Measurements from ENCODE around the gene CCDC81.

The CCDC81 gene

GRCh38 chr11:86383041-86383955 is 8.6 kb downstream of the CCDC81 start:
- no peak overlapping the region for H3K4me3 ChIP-seq (ENCODE audit: low read depth, low read length)
- ChIA-PET POLR2A (no interaction called here), CTCF (interaction anchor here (1.0 to 1.8 kb wide), 3 partner anchors 9 to 12 kb away, joined by 3 to 4 read pairs (median 3); no protein-coding TSS in a partner anchor)
- DNase-seq (ENCODE audit: low read depth, low spot score) = no peak
- TF ChIP-seq, protein P1, sequence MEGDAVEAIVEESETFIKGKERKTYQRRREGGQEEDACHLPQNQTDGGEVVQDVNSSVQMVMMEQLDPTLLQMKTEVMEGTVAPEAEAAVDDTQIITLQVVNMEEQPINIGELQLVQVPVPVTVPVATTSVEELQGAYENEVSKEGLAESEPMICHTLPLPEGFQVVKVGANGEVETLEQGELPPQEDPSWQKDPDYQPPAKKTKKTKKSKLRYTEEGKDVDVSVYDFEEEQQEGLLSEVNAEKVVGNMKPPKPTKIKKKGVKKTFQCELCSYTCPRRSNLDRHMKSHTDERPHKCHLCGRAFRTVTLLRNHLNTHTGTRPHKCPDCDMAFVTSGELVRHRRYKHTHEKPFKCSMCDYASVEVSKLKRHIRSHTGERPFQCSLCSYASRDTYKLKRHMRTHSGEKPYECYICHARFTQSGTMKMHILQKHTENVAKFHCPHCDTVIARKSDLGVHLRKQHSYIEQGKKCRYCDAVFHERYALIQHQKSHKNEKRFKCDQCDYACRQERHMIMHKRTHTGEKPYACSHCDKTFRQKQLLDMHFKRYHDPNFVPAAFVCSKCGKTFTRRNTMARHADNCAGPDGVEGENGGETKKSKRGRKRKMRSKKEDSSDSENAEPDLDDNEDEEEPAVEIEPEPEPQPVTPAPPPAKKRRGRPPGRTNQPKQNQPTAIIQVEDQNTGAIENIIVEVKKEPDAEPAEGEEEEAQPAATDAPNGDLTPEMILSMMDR (IDR thresholded peaks at IDR 0.05; ENCODE audit: insufficient read depth, low read length, missing control alignments) = no peak

DNA sequence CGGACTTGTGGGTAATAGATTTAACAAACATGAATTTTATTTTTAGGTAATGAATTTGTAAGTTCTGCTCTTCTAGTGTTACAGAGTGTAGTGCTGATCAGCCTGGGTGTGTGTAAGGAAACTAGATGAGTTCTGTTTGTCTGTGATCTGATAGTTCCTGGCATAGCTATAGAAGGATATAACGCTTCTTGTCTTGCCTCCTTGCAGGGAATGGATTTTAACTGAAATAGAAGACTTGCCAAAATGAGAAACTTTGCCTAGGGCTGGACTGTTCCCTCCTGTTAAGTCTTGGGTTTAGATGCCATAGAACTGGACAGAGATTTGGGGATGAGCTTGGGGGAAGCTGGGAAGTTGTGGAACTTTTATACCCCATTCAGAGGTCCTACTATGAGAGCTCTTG is 11.6 kb downstream of the CCDC81 start:
- ChIA-PET CTCF (interaction anchor here (0.8 to 1.1 kb wide), 2 partner anchors 22 to 25 kb away, joined by 3 read pairs; no protein-coding TSS in a partner anchor), POLR2A (no interaction called here)
- DNase-seq (ENCODE audit: low read depth, low spot score) = no peak
- TF ChIP-seq, protein P1 (IDR thresholded peaks at IDR 0.05; ENCODE audit: insufficient read depth, low read length, missing control alignments) = no peak
- no peak overlapping the region for H3K4me3 ChIP-seq (ENCODE audit: low read depth, low read length)

GRCh38 chr11:86386746-86387145 is 12.1 kb downstream of the CCDC81 start:
- ChIA-PET POLR2A (no interaction called here), CTCF (interaction anchor here (0.8 to 1.3 kb wide), 4 partner anchors 9 to 26 kb away, joined by 3 to 5 read pairs (median 3); no protein-coding TSS in a partner anchor)
- TF ChIP-seq, protein P1 (IDR thresholded peaks at IDR 0.05; ENCODE audit: insufficient read depth, low read length, missing control alignments) = no peak
- DNase-seq (ENCODE audit: low read depth, low spot score) = no peak
- no peak overlapping the region for H3K4me3 ChIP-seq (ENCODE audit: low read depth, low read length)

GRCh38 chr11:86388198-86388597 is 13.5 kb downstream of the CCDC81 start:
- CTCF ChIA-PET = interaction anchor here (1.0 to 1.3 kb wide), 2 partner anchors 15 to 27 kb away, joined by 3 to 5 read pairs; no protein-coding TSS in a partner anchor

DNA sequence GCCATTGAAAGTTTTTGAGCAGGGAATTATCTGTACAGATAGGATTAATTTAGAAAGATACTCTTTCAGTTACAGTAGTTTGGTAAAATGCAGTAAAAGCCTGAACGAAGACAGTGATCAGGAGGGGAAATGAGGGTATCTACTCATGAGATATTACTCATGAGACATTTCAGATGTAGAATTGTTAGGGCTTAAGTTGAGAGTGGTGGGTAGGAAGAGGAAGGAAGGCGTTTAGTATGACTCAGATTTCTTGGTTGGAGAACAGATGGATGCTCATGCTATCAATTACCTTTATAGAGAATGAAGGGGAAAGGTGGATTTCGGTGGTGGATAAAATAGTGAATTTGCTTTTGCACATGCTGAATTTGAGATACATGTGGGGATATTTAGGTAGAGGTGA is 15.8 kb downstream of the CCDC81 start:
- no peak overlapping the region for H3K4me3 ChIP-seq (ENCODE audit: low read depth, low read length)
- TF ChIP-seq, protein P1 (IDR thresholded peaks at IDR 0.05; ENCODE audit: insufficient read depth, low read length, missing control alignments) = no peak
- CTCF ChIA-PET = no interaction called here
- no peak for DNase-seq (ENCODE audit: low read depth, low spot score)
- POLR2A ChIA-PET = no interaction called here

More at GRCh38 chr11:86388198-86388597, 13.5 kb downstream of the CCDC81 start:
- H3K4me3 ChIP-seq (ENCODE audit: low read depth, low read length) = no peak overlapping the region
- POLR2A ChIA-PET = no interaction called here
- no peak for DNase-seq (ENCODE audit: low read depth, low spot score)
- TF ChIP-seq, protein P1 (IDR thresholded peaks at IDR 0.05; ENCODE audit: insufficient read depth, low read length, missing control alignments) = no peak

- CTCF ChIA-PET = interaction anchor here (0.7 to 1.5 kb wide), 6 partner anchors 10 to 241 kb away, joined by 3 to 8 read pairs (median 4); no protein-coding TSS in a partner anchor
- POLR2A ChIA-PET = no interaction called here
- no peak for DNase-seq (ENCODE audit: low read depth, low spot score)
- TF ChIP-seq, protein P1 (IDR thresholded peaks at IDR 0.05; ENCODE audit: insufficient read depth, low read length, missing control alignments) = no peak
- peak overlapping the region; percentile 4; the same call in 1 of the 2 replicates for H3K4me3 ChIP-seq (ENCODE audit: low read depth, low read length)
Observed at GRCh38 chr11:86395061-86395551, 20.4 kb downstream of the CCDC81 start.

Data from AG04449 (cell line).